Measurements from ENCODE around the gene ADIPOR2.

The ADIPOR2 gene

DNA sequence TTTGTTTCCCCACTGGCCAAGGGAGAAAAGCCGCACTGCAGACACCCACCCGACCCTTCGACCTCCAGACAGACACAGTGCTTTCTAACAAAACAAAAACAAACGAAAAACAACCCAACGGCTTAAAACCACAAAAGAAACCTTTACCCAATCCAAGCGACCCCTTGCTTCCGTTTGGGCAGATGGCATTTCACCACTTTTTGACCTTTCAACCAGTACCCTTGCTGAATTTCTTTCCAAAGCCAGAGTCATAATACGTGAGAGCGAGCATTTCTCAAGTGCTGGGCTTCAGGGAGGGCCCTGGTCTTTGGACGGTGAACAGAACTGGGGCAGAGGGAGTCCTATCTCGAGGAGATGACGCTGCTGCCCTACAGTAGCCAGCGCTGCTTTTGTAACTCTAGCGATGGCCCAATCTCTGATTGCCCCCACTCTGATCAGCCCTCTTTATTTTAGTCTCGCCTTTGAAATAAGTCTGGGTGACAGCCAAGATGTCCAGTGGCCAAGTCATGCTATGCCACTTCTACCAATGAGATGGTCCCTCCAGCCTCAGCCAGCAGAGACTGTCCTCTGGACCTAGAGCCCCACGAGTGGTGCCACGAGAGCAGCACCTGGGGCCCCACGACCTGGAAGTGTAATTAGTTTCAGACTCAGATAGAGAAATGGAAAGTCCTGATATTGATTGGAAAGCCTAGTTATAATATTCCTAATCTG lies 21.9 kb upstream of the ADIPOR2 start:
- Histone ChIP-seq H2AFZ (peak overlapping the region; percentile 57), H3K4me2 (ENCODE audit: low read length) (no peak overlapping the region), H3K4me1 (peaks cover 12% of the 10 kb centered on the region), H3K79me2 (no peaks in the 10 kb centered on the region), H3K9me3 (ENCODE audit: control insufficient read depth, low read length) (no peaks in the 10 kb centered on the region), H3K4me3 (ENCODE audit: low read depth, low read length) (no peak overlapping the region), H3K27me3 (ENCODE audit: control insufficient read depth, insufficient read depth, low read length) (no peaks in the 10 kb centered on the region), H3K27ac (no peak overlapping the region), H3K36me3 (ENCODE audit: control insufficient read depth, insufficient read depth, low read length) (no peaks in the 10 kb centered on the region), H3K9ac (no peak overlapping the region)
- TF ChIP-seq, protein P1, sequence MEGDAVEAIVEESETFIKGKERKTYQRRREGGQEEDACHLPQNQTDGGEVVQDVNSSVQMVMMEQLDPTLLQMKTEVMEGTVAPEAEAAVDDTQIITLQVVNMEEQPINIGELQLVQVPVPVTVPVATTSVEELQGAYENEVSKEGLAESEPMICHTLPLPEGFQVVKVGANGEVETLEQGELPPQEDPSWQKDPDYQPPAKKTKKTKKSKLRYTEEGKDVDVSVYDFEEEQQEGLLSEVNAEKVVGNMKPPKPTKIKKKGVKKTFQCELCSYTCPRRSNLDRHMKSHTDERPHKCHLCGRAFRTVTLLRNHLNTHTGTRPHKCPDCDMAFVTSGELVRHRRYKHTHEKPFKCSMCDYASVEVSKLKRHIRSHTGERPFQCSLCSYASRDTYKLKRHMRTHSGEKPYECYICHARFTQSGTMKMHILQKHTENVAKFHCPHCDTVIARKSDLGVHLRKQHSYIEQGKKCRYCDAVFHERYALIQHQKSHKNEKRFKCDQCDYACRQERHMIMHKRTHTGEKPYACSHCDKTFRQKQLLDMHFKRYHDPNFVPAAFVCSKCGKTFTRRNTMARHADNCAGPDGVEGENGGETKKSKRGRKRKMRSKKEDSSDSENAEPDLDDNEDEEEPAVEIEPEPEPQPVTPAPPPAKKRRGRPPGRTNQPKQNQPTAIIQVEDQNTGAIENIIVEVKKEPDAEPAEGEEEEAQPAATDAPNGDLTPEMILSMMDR (IDR thresholded peaks at IDR 0.05), result no peak

DNA sequence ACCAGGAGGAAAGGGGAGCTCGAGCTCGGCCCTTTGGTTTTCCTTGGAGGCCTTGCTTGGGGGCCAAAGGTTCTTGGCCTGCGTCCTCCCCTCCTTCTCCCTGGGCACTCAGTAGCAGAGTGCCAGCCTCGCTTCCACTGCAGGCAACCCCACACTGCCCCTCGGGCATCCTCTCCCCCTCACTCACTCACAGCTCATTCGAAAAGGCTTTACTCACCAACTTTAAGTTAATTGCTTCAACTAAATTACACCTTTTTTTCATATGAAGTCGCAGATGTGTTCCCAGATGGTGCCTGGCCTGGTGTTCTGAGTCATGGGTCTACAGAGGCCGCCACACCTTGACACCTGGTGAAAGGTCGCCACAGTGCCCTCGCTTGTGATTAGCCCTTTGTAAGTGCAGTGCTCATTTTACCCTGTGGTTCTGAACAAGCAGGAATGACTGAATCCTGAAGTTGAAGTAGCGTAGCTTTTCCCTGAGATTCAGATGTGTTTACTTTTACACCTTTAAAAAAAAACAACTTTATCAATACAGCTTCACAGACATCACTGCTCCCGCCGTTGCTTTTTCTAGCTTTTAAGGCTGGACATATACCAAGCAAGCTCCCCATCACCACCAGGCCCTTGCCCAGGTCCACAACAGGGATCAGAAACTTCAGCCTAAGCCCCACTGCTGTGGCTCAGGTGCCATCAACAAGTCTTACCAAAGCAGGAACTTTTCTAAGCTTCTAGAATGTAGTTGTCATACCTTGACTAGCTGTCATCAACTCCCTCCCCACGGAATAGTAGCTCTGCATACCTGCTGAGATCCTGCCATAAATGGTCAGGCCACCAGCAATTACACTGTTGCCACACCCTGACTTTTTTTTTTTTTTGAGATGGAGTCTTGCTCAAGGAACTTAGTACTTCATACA lies 20.3 kb upstream of the ADIPOR2 start:
- no peak overlapping the region for H3K27ac ChIP-seq
- no peaks in the 10 kb centered on the region for H3K79me2 ChIP-seq
- no peaks in the 10 kb centered on the region for H3K36me3 ChIP-seq (ENCODE audit: control insufficient read depth, insufficient read depth, low read length)
- H2AFZ ChIP-seq, result peak overlapping the region; percentile 75
- H3K4me2 ChIP-seq (ENCODE audit: low read length), result no peak overlapping the region
- no peaks in the 10 kb centered on the region for H3K9me3 ChIP-seq (ENCODE audit: control insufficient read depth, low read length)
- H3K4me3 ChIP-seq (ENCODE audit: low read depth, low read length), result no peak overlapping the region
- no peaks in the 10 kb centered on the region for H3K27me3 ChIP-seq (ENCODE audit: control insufficient read depth, insufficient read depth, low read length)
- TF ChIP-seq, protein P1 (IDR thresholded peaks at IDR 0.05), result no peak
- H3K9ac ChIP-seq, result no peak overlapping the region
- H3K4me1 ChIP-seq, result peaks cover 12% of the 10 kb centered on the region

DNA sequence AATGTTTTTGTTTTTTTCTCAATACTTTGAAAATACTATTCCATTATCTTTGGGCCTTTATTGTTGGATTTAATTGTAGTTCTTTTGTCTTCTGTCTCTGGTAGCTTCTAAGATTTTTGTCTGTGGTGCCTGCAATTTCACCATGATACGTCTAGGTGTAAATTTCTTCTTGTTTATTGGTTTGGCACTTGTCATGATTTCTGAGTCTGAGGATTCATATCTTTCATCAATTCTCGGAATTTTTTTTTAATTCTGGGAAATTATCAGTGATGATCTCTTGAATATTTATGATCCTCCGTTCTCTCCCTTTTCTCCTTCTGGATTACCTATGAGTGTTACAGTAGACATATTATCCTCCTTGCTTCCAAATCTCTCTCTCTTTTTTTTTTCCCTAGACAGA lies 14.8 kb upstream of the ADIPOR2 start:
- Histone ChIP-seq H3K4me3 (ENCODE audit: low read depth, low read length) (no peak overlapping the region), H3K36me3 (ENCODE audit: control insufficient read depth, insufficient read depth, low read length) (no peaks in the 10 kb centered on the region), H3K27me3 (ENCODE audit: control insufficient read depth, insufficient read depth, low read length) (no peaks in the 10 kb centered on the region), H3K79me2 (no peaks in the 10 kb centered on the region), H3K9me3 (ENCODE audit: control insufficient read depth, low read length) (no peaks in the 10 kb centered on the region), H2AFZ (no peak overlapping the region), H3K27ac (no peak overlapping the region), H3K9ac (no peak overlapping the region), H3K4me2 (ENCODE audit: low read length) (no peak overlapping the region), H3K4me1 (no peaks in the 10 kb centered on the region)
- TF ChIP-seq, protein P1 (IDR thresholded peaks at IDR 0.05), result no peak

DNA sequence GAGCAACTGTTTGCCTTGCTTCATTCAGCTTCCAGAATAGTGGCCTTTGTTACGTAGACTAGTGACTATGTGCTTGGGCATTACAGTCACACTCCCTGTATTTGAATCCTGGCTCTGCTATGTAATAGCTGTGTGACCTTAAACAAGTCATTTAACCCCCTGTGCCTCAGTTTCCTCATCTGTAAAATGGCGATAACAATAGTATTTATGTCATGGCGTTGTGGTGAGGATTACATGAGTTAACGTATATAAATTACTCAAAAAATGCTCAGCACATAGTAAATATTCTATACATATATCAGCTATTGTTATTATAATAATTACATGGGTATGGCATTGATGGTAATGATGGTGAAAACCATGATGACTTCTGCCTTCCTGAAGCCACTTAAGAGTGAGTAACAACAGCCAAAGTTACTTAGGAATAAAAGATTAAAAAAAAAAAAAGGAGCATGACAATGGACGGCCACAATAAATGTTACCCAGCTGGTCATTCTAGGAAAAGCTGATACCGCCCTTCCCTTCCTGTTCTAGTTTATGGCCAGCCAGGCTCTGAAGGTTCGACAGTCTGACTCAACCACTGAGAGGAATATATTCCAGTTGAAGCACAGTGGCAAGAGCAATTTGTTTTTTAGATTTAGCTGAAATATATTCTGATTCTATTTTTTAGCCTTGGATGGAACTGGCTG lies 9.9 kb upstream of the ADIPOR2 start:
- Histone ChIP-seq H3K4me1 (peaks cover 4% of the 10 kb centered on the region), H3K79me2 (no peaks in the 10 kb centered on the region), H3K27ac (peak overlapping the region; percentile 27), H2AFZ (peak overlapping the region; percentile 40), H3K9me3 (ENCODE audit: control insufficient read depth, low read length) (no peaks in the 10 kb centered on the region), H3K9ac (no peak overlapping the region), H3K4me3 (ENCODE audit: low read depth, low read length) (no peak overlapping the region), H3K27me3 (ENCODE audit: control insufficient read depth, insufficient read depth, low read length) (no peaks in the 10 kb centered on the region), H3K36me3 (ENCODE audit: control insufficient read depth, insufficient read depth, low read length) (no peaks in the 10 kb centered on the region), H3K4me2 (ENCODE audit: low read length) (no peak overlapping the region)
- TF ChIP-seq, protein P1 (IDR thresholded peaks at IDR 0.05), result no peak
